BJ (cell line): ENCODE results near the gene PFN4. TPM values are rescaled to one million over a fixed set of nuclear protein-coding genes. Genes with fewer than 3 reads are reported as not detected.

Experiments
- CTCF ChIA-PET: fragments of 350-600 bp; formaldehyde crosslinking; extraction: SDS; loops from one replicate; lab custom pipeline; 2021; ENCODE audit warnings: antibody characterized with exemption, inconsistent platforms; lab: Yijun Ruan, JAX
- POLR2A ChIA-PET: fragments of 300-600 bp; sonication (Branson Sonifier 250); formaldehyde crosslinking; extraction: SDS; loops from one replicate; lab custom pipeline; 2021; ENCODE audit warnings: antibody characterized with exemption; lab: Charles Lee
- DNase-seq: peaks from one replicate; pipeline ENCODE4 v3.0.0-alpha.2; 2011; ENCODE audit warnings: low read depth
- H3K27me3 ChIP-seq: 2 replicates; pipeline ENCODE4 v1.6.0; 2011; ENCODE audit warnings: low read length; ENCODE audit not compliant: control insufficient read depth, insufficient read depth
- H3K36me3 ChIP-seq: 2 replicates; pipeline ENCODE4 v1.5.1; 2011; ENCODE audit warnings: low read length; ENCODE audit not compliant: control insufficient read depth, insufficient read depth
- H3K4me3 ChIP-seq: 2 replicates; pipeline ENCODE4 v1.5.1; 2011; ENCODE audit warnings: low read depth, mild to moderate bottlenecking, control low read depth, low read length
- polyA plus RNA-seq: library from polyadenylated mRNA; depleted of rRNA; stranded (reverse); fragments of >200 nt; gene quantifications from 2 replicates; pipeline ENCODE4 v1.2.3, GENCODE V29; 2011
- TF ChIP-seq, protein P1 (sequence below): IDR thresholded peaks from 2 replicates; pipeline ENCODE4 v1.5.1; 2011; ENCODE audit warnings: low read depth, mild to moderate bottlenecking, control low read depth, inconsistent platforms, low read length, moderate library complexity; ENCODE audit not compliant: insufficient read depth

The PFN4 gene
- polyA plus RNA-seq, 1 experiment, result 0.40 TPM

GRCh38 chr2:24162494-24162893, 39.4 kb upstream of the PFN4 start:
- TF ChIP-seq, protein P1, sequence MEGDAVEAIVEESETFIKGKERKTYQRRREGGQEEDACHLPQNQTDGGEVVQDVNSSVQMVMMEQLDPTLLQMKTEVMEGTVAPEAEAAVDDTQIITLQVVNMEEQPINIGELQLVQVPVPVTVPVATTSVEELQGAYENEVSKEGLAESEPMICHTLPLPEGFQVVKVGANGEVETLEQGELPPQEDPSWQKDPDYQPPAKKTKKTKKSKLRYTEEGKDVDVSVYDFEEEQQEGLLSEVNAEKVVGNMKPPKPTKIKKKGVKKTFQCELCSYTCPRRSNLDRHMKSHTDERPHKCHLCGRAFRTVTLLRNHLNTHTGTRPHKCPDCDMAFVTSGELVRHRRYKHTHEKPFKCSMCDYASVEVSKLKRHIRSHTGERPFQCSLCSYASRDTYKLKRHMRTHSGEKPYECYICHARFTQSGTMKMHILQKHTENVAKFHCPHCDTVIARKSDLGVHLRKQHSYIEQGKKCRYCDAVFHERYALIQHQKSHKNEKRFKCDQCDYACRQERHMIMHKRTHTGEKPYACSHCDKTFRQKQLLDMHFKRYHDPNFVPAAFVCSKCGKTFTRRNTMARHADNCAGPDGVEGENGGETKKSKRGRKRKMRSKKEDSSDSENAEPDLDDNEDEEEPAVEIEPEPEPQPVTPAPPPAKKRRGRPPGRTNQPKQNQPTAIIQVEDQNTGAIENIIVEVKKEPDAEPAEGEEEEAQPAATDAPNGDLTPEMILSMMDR, result no peak
- ChIA-PET POLR2A (no interaction called here), CTCF (no interaction called here)
- Histone ChIP-seq H3K4me3 (no peak overlapping the region), H3K27me3 (no peaks in the 10 kb centered on the region; the same call in 1 of the 2 replicates), H3K36me3 (no peaks in the 10 kb centered on the region)
- DNase-seq, result no peak

DNA sequence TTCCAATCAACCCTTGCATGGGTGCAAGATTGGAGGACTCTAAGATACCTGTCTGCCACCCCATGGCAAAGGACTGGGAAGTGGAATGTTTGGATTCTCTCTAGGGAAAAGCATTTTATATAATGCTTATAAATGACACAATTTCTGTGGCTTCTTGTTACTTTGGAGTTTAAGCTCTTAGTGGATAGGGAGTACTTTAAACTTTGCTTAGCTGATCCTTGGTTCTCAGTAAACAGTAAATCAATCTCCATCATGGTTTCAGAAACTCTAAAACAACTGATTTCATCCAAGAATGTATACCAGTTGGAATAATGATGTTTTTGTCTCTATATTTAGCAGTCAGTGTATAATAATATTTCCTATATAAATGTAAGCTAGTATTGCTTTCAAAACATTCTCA, 37.6 kb upstream of the PFN4 start:
- ChIA-PET CTCF (interaction anchor here (1.1 kb wide), 1 partner anchor 77 kb away, joined by 4 read pairs; the partner anchor contains the start of gene TP53I3), POLR2A (no interaction called here)
- no peaks in the 10 kb centered on the region for H3K27me3 ChIP-seq

GRCh38 chr2:24159708-24160107, 36.6 kb upstream of the PFN4 start:
- CTCF ChIA-PET, result no interaction called here
- POLR2A ChIA-PET, result no interaction called here

More for the DNA sequence above, 37.6 kb upstream of the PFN4 start:
- no peaks in the 10 kb centered on the region for H3K36me3 ChIP-seq
- no peak overlapping the region for H3K4me3 ChIP-seq
- TF ChIP-seq, protein P1, result no peak
- no peak for DNase-seq

GRCh38 chr2:24158131-24158530, 35.0 kb upstream of the PFN4 start:
- TF ChIP-seq, protein P1, result no peak
- DNase-seq, result no peak
- Histone ChIP-seq H3K27me3 (no peaks in the 10 kb centered on the region), H3K4me3 (no peak overlapping the region), H3K36me3 (no peaks in the 10 kb centered on the region)
- CTCF ChIA-PET, result interaction anchor here (0.6 kb wide), 1 partner anchor 74 kb away, joined by 3 read pairs; no protein-coding TSS in a partner anchor
- POLR2A ChIA-PET, result no interaction called here

More at GRCh38 chr2:24159708-24160107, 36.6 kb upstream of the PFN4 start:
- TF ChIP-seq, protein P1, result no peak
- DNase-seq, result no peak
- H3K36me3 ChIP-seq, result no peaks in the 10 kb centered on the region
- H3K27me3 ChIP-seq, result no peaks in the 10 kb centered on the region
- H3K4me3 ChIP-seq, result no peak overlapping the region

GRCh38 chr2:24153478-24153877, 30.3 kb upstream of the PFN4 start:
- H3K36me3 ChIP-seq, result no peaks in the 10 kb centered on the region
- POLR2A ChIA-PET, result no interaction called here
- DNase-seq, result no peak

More at GRCh38 chr2:24153478-24153877, 30.3 kb upstream of the PFN4 start:
- TF ChIP-seq, protein P1, result no peak
- Histone ChIP-seq H3K27me3 (no peaks in the 10 kb centered on the region), H3K4me3 (no peak overlapping the region)
- CTCF ChIA-PET, result no interaction called here
